ENCODE results near the gene ILF3. TPM values are rescaled to one million over a fixed set of nuclear protein-coding genes. Genes with fewer than 3 reads are reported as not detected.

ILF3 gene
- total RNA-seq, 1 experiment from 2014 or later: 297 TPM

DNA sequence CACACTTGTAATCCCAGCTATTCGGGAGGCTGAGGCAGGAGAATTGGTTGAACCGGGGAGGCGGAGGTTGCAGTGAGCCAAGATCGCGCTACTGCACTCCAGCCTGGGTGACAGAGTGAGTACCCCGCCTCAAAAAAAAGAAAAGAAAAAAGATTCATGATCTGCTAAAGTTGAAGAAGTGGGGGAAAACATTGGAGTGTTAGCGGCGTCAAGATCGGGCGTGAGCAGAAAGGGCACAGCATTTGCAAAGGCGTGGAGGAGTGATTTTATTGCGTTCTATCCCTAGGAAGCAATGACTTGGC lies 62.9 kb downstream of the ILF3 start:
- Mint-ChIP-seq H3K4me3 (ENCODE audit: unreplicated experiment) (peak overlapping the region; percentile 57), H3K27ac (ENCODE audit: low read depth, unreplicated experiment) (peak overlapping the region; percentile 86), H3K4me1 (ENCODE audit: insufficient read depth, unreplicated experiment) (peaks cover 15% of the 10 kb centered on the region), H3K36me3 (ENCODE audit: insufficient read depth, unreplicated experiment) (peaks cover 33% of the 10 kb centered on the region), H3K27me3 (ENCODE audit: insufficient read depth, unreplicated experiment) (no peaks in the 10 kb centered on the region), H3K9me3 (ENCODE audit: unreplicated experiment) (no peaks in the 10 kb centered on the region)
- intact Hi-C loops (cut with micrococcal nuclease): loop anchor here (1.0 to 5.0 kb wide), 3 partner anchors 55 to 147 kb away; partner anchors contain the start of gene TMED1
- no TSS peak for BruUV-seq (replicated peaks)
- POLR2A ChIA-PET: interaction anchor here (0.9 to 2.9 kb wide), 19 partner anchors 11 to 374 kb away, joined by 3 to 29 read pairs (median 5); partner anchors contain the start of genes QTRT1 and TMED1
- DNase-seq (ENCODE audit: unreplicated experiment): no peak
- CTCF ChIA-PET: interaction anchor here (0.6 to 6.5 kb wide), 14 partner anchors 8 to 630 kb away, joined by 3 to 55 read pairs (median 4); partner anchors contain the start of genes QTRT1 and TMED1
- TF ChIP-seq, protein P1, sequence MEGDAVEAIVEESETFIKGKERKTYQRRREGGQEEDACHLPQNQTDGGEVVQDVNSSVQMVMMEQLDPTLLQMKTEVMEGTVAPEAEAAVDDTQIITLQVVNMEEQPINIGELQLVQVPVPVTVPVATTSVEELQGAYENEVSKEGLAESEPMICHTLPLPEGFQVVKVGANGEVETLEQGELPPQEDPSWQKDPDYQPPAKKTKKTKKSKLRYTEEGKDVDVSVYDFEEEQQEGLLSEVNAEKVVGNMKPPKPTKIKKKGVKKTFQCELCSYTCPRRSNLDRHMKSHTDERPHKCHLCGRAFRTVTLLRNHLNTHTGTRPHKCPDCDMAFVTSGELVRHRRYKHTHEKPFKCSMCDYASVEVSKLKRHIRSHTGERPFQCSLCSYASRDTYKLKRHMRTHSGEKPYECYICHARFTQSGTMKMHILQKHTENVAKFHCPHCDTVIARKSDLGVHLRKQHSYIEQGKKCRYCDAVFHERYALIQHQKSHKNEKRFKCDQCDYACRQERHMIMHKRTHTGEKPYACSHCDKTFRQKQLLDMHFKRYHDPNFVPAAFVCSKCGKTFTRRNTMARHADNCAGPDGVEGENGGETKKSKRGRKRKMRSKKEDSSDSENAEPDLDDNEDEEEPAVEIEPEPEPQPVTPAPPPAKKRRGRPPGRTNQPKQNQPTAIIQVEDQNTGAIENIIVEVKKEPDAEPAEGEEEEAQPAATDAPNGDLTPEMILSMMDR (IDR thresholded peaks at IDR 0.05; ENCODE audit: unreplicated experiment): no peak

DNA sequence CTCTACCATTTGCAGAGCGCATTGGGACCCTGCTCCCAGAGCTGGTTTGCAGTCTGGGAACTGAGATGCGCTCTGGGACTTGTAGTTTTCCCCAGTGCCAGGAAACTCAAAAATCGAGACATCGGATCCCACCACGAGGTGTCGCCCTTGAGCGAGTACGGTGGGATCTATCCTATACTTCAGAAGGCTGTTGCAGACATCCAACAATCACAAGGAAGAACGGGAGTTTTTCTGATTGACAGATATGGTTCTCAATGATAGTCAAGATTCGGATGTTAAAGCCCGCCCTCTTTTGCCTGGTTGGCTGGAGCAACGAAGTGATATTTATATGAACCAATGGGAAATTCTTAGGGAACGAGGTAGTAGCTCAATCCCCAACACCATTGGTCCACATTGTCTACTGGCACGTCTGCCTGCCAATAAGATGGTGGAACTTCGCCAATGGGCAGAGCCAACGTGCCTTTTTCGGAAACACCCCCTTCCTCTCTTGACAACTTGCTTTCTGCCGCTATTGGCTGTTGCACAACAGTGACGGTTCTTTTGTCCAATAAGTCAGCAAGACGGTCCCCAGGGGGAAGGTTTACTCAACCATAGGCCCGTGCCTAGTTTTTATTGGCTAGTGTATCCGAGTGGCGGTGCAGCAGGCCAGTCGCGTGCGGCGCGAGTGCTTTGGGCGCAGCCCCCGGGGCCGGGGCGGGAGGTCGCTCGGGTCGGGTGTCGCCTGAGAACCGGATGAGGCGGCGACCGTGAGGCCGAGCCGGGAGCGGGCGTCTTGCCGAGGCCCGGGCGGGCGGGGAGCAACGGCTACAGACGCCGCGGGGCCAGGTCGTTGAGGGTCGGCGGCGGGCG lies 63.4 kb downstream of the ILF3 start, which contains the start of gene DNM2:
Gene DNM2 (plus strand): TSS at position 724 of the 849 bp plus-strand sequence. CDS start 164 bp downstream, outside the sequence.
- Mint-ChIP-seq H3K9me3 (ENCODE audit: unreplicated experiment) (no peaks in the 10 kb centered on the region), H3K27ac (ENCODE audit: low read depth, unreplicated experiment) (peak within 1 kb of the TSS; percentile 86), H3K4me3 (ENCODE audit: unreplicated experiment) (peak within 1 kb of the TSS; percentile 86), H3K36me3 (ENCODE audit: insufficient read depth, unreplicated experiment) (peaks cover 29% of the 10 kb centered on the region), H3K27me3 (ENCODE audit: insufficient read depth, unreplicated experiment) (no peaks in the 10 kb centered on the region), H3K4me1 (ENCODE audit: insufficient read depth, unreplicated experiment) (peaks cover 15% of the 10 kb centered on the region)
- TF ChIP-seq, protein P1 (IDR thresholded peaks at IDR 0.05; ENCODE audit: unreplicated experiment): peak; percentile 62
- CTCF ChIA-PET: interaction anchor here (0.6 to 6.5 kb wide), 18 partner anchors 9 to 323 kb away, joined by 3 to 55 read pairs (median 4); partner anchors contain the start of genes QTRT1 and TMED1
- DNase-seq (ENCODE audit: unreplicated experiment): peak; percentile 100
- BruUV-seq (replicated peaks): no TSS peak
- intact Hi-C loops (cut with micrococcal nuclease): loop anchor here (1.0 to 5.0 kb wide), 3 partner anchors 55 to 147 kb away; partner anchors contain the start of gene TMED1
- POLR2A ChIA-PET: interaction anchor here (0.6 to 2.9 kb wide), 22 partner anchors 10 to 384 kb away, joined by 3 to 29 read pairs (median 5); partner anchors contain the start of genes QTRT1, RAVER1 and TMED1

- CTCF ChIA-PET: interaction anchor here (0.5 to 6.5 kb wide), 16 partner anchors 9 to 322 kb away, joined by 3 to 55 read pairs (median 4); partner anchors contain the start of genes QTRT1 and TMED1
- no peaks in the 10 kb centered on the region for H3K27me3 Mint-ChIP-seq (ENCODE audit: insufficient read depth, unreplicated experiment)
- peaks cover 29% of the 10 kb centered on the region for H3K36me3 Mint-ChIP-seq (ENCODE audit: insufficient read depth, unreplicated experiment)
- TF ChIP-seq, protein P1 (IDR thresholded peaks at IDR 0.05; ENCODE audit: unreplicated experiment): no peak
- POLR2A ChIA-PET: interaction anchor here (0.5 to 2.9 kb wide), 20 partner anchors 9 to 385 kb away, joined by 3 to 29 read pairs (median 4); partner anchors contain the start of genes QTRT1, RAVER1 and TMED1
- peak overlapping the region; percentile 86 for H3K4me3 Mint-ChIP-seq (ENCODE audit: unreplicated experiment)
- intact Hi-C loops (cut with micrococcal nuclease): loop anchor here (5.0 kb wide), 1 partner anchor 54 kb away; no protein-coding TSS in a partner anchor
- DNase-seq (ENCODE audit: unreplicated experiment): peak; percentile 35
- no TSS peak for BruUV-seq (replicated peaks)
- H3K9me3 Mint-ChIP-seq (ENCODE audit: unreplicated experiment): no peaks in the 10 kb centered on the region
- peaks cover 15% of the 10 kb centered on the region for H3K4me1 Mint-ChIP-seq (ENCODE audit: insufficient read depth, unreplicated experiment)
- peak overlapping the region; percentile 65 for H3K27ac Mint-ChIP-seq (ENCODE audit: low read depth, unreplicated experiment)
These were observed 64.4 kb downstream of the ILF3 start for GRCh38 chr19:10718205-10719196.

All from MCF 10A (cell line).